ENCODE results near the gene CCKAR.

The CCKAR gene

DNA sequence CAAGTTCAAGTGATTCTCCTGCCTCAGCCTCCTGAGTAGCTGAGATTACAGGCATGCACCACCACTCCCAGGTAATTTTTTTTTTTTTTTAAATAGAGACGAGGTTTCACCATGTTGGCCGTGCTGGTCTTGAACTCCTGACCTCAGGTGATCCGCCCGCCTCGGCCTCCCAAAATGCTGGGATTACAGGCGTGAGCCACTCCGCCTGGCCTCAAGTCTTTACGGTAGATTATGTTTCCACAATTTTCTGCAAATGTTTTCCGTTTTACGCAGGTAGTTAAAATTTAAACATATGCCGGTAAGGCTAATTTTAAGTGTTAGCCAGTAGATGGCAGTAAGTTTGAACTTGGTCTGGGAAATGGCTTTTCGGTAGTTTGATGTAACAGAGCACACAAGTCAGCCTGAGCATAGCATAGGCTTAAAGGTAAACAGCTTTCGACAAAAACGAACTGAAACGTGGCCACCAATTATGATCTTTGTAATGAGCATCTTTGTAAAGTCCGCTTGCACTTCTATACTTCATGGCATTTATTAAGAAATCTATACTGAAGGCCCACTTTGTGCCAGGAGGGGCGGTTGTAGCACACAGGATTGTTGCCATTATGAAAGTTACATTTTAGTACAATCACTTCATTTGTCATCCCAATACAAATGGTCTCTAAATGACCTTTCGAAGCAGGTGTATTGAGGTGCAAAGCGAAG is 31.1 kb downstream of the CCKAR start:
- no peak for DNase-seq (ENCODE audit: low read depth)

DNA sequence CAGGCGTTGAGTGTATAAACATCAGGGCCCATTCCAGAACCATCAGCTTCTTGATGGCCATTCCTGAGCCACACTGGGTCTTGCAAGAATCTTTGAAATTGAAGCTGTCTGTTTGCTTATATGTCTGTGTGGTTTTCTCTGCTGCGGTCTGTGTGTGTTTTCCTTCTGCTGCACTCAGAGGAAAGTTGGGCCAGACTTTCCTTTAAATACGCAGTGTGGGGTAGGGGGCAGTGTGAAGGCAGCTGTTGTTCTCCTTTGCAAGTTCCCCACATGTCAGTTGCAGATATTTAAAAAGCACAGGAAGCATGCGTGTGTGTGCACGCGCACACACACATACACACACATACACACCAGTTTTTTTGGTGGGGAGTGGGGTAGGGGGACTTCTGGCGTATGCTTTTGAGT is 32.1 kb downstream of the CCKAR start:
- no peak for DNase-seq (ENCODE audit: low read depth)

DNA sequence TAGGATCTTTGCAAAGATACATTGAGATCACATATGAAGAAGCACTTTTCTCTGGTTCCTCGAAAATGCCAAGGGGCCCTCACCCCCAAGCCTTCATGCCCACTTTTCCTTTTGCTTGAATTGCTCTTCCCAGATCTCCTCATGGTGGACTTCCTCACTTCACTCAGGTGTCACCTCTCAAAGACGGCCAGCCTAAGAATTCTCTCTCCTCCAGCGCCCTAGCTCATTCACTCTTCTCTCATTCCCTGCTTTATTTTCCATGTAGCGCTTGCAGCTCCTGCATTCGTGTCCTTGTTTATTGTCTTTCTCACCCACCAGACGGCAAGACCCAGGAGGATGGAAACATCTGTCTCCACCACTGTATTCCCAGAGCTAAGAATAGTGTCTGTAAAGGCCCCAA is 32.9 kb downstream of the CCKAR start:
- no peak for DNase-seq (ENCODE audit: low read depth)

DNA sequence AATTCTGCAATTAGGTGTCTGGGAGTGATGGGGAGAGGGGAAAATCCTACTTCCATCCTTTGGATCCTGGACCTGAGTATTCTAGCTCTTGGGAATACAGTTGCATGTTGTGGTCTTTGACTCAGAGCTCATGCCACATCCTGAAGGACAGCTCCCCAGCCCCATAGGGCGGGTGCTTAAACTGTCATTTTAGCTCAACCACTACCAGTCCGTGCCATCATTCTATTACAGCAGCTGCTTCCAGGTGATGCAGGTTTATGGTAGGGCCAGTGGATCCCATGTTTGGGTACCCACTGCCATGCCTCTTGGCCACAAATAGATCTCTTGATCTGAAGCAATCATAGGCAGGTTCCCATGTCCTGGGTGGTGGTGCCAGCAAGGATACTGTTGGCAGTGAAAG is 34.7 kb downstream of the CCKAR start:
- DNase-seq (ENCODE audit: low read depth) = no peak

DNA sequence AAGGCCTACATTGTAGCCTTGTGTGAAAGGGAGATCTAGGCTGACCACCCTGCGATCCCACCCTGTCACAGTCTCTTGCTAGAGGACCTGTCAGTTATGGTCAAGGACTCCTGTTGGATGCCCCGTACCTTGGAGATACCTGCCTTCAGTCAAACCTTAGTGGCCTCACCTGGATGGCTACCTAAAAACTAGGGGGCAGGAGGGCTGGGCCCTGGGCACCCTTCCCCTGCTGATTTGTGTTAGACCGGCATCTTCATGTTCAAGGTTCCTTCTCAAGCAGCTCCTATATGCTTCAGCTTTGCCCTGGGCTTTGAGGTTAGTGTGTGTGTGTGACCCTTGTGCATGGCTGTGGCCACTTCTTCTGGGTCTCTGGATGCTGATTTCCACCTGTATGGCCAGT is 35.3 kb downstream of the CCKAR start:
- DNase-seq (ENCODE audit: low read depth) = no peak

DNA sequence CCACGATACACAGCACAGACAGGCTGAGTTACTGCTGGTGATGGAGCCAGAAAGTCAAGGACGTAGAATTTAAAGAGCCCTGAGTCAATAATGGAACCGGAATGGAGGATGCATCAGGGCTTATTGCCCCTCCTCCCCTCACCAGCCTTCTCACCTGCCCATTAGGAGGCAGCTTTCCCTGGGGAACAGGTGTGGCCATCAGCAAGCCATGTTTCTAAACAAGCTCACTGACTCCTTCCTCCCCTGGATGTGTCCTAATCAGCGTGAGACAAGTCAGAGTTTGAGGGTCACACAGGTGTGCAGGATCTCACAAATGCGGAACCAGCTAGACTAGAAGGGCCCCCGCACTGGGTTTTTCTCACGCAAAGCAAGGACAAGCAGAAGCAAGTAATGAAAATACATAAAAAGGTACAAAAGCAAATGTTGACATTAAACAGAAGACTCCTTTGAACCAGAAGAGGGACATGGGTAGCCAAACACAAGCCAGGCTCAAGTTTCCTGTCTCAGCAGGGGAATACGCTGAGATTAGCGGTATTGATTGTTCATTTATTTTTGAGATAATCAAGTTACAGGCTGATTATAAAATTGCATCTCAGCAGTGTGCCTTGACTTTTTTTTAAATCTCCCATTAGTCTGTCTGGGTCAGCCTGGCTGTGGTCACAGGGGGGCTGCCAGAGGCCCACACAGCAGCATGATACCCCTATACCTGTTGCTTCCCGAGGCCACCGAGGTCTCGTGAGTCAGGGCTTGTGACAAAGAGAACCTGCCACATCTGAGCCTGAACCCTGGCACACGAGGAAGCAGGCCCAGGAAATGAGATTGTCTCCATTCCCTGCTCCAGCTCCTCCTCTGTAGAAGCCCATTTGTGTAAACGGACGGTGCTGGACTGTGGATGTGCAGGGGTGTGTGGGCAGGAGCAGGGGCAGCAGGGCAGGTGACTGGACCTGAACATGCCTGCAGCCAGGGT is 37.4 kb downstream of the CCKAR start:
- no peak for DNase-seq (ENCODE audit: low read depth)

DNA sequence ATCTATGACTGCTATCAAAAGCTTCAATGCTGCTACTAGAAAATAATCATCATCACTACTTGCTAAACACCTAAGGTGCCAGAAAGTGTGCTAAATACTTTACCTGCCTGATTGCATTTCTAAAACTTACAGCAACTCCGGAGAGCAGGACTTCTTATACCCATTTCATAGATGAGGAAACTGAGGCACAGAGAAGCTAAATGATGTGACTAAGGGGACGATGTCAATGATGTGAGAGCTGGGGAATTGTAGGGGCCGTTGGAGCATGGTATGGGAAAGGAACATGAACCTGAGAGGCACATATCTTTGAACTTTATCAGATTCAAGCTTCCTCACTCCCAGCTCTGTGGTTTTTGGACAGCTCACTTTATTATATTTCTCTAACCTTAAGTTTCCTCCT is 38.7 kb downstream of the CCKAR start:
- DNase-seq (ENCODE audit: low read depth) = no peak

DNA sequence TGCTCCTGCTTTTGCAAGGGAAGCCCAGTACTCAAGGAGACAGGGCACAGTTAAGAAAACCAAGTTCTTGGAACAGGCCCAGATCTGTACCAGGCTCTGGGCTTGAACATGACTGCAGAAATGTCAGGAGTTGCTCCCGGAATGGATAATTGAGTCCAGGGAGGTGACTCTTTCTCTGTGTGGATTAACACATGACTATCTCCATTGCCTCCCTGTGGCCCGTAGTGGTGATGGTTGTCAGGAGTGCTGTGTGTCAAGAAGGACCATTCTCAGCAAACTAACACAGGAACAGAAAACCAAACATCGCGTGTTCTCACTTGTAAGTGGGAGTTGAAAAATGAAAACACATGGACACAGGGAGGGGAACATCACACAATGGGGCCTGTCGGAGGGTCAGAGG is 39.9 kb downstream of the CCKAR start:
- no peak for DNase-seq (ENCODE audit: low read depth)

DNA sequence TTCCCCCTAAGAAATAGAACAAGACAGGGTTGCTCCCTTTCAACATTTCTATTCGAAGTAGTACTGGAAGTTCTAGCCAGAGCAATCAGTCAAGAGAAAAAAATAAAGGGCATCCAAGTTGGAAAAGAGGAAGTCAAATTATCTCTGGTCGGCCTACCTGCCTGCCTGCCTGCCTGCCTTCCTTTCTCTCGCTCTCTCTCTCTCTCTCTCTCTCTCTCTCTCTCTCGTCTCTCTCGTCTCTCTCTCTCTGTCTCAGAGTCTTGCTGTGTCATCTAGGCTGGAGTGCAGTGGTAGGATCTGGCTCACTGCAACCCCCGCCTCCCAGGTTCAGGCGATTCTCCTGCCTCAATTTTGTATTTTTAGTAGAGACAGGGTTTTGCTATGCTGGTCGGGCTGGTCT is 42.9 kb downstream of the CCKAR start:
- DNase-seq (ENCODE audit: low read depth) = no peak

DNA sequence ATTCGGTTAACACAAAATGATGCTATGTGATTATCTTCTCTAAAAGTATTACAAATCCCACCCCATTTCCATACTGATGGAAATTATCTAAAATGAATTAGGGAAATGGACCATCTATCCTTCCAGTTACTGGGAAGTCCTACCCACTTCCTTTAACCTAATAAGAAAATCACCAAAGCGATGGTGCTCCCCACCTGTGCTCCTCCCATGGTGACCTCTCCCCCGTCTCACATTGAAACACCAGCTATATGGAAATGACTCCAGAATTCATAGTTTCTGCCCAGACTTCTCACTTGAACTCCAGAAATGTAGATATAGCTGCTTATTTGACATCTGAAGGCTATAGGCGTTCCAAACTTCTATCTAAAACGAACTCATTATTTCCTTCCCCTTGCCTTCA is 48.5 kb downstream of the CCKAR start:
- DNase-seq (ENCODE audit: low read depth) = no peak

DNA sequence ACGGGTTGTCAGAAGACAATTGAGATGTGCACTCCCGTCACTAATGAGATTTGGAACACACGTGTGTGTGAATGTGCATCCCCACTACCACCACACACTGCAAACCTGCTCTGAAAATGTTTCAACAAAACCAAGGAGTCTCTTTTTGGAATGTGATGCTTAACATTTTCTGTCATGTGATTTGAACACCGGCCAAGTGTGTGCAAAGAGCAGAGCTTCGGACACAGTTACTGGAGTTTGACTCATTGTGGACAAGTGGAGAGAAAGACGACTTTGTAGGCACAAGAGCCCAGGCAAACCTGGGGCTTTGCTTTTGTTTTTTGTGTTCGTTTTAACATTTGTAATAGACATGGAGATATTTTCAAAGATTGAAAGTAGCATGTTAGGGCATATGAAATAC is 49.2 kb downstream of the CCKAR start:
- DNase-seq (ENCODE audit: low read depth) = no peak

DNA sequence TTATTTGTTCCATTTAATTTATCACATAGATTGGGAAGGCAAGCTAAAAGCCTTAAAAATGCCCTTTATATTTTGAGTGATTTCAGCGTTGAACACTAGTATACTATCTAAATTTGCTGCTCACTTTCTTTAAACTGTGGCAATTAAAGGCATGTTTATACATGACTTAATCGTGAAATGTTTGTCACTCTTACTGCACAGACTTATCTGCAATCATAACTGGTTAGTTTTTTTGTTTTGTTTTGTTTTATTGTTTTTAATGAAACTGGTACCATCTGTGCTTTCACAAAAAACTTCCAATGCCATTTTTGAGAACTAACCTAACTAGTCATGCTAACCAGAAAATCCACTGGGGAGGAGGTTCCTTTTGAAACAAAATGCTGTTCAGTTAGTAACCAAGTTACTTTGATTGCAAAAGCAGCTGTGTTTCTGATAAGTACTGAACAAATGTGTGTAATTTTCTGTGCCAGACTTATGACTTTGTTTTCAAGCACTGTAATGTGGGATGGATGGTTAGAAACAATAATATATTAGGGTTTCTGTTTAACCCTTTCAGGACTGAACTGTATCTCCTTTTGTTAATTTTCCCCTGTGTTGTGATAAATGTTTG is 56.1 kb downstream of the CCKAR start:
- DNase-seq (ENCODE audit: low read depth) = no peak

DNA sequence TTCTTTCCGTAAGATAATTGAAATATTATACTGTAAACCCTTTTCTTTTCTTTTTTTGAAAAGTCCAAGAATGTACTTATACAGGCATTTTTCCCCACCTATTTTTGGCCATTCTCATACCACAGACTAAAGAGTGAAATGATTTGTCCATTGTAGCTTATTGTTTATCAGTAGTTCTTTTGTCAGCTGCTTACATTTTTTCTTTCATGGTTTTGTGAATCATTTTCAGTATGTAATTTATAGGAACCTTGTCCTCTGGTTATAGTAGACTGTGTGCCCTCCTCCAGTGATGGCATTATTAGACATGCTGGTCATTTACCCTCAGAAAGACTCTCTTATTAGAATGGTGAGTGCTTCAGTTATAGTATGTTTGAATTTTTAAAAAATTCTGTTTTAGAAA is 56.7 kb downstream of the CCKAR start:
- DNase-seq (ENCODE audit: low read depth) = no peak

DNA sequence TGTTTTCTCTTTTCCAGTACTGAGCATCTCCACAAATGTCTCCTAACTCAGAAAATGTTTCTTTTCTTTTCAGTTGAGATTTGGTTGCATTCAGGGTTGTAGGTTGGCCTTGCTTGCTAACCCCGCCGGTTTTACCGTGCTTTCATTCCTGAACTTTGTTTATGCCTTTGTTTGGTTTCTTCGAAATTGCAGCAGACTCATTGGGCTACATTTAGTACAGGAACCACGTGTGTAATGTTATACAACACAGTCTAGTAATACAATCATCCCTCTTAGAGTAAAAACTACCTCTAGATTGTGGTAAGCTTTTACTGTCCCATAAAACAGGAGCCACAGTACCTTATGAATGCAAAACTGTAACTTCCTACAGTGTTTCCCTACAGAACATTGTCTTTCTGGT is 57.9 kb downstream of the CCKAR start:
- no peak for DNase-seq (ENCODE audit: low read depth)

DNA sequence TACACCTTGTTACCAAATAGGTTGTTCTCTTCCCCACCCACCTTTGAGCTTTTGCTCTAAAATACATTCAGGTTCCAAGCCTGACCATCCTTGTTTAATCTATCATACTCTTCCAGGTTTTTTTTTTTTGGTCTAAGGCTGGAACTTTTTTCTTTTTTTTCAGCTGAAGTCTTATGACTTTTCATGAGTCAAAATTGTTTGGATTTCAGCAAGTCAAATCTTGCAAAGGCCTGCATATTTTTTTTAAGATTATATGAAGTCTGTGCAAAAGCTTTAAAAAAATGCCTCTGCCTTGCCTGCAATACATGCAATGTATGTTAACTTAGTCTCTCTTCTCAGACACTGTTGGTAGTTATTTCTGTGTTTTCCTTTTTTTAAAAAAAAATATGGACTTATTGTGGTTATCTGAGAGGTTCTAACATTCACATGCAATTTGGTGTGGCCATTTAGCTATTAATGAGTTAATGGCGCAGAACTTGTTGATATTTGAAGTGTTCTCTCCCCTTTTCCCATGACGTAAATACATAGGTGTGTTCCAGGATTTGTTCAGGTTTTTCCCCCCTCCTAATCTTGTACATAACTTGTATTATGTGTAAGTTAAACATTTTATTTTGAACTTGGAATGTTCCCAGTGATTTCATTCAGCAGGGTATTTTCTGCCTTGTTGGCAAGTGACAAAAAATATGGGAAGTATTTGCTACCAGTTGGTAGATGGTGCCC is 58.7 kb downstream of the CCKAR start:
- no peak for DNase-seq (ENCODE audit: low read depth)

Data from activated T-helper 9 cell treated with anti-CD3 and anti-CD28 coated beads, Interleukin-2, amount 50 U/mL, for 16 hours (primary cell).